Measurements from ENCODE around the gene FAM50B.

DNA sequence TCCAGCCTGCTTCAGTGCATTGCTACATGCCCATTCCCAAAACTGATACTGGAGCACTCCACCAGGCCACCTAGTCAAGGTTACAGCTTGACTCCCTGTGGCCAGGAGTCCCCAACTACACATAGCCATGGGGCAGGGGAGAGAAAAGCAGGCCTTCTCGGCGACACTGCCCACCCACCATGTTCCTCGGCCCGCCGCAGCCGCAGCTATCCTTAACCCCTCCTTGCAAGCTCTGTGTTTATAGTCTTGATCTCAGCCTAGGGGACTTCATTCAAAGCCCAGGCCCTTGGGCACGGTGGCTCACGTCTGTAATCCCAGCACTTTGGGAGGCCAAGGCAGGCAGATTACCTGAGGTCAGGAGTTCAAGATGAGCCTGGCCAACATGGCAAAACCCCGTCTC is 39.2 kb upstream of the FAM50B start:
- no peak for TF ChIP-seq CTCF (IDR thresholded peaks at IDR 0.05)
- TF ChIP-seq POLR2A (IDR thresholded peaks at IDR 0.05): no peak

All from right lobe of liver (tissue), 4 donors.